GM12878 (cell line): ENCODE data around the gene BICC1. TPM values are rescaled to one million over a fixed set of nuclear protein-coding genes. Genes with fewer than 3 reads are reported as not detected.

ENCODE experiments used
- polyA plus RNA-seq, 11 experiments: library from polyadenylated mRNA; depleted of rRNA in 4 of 11; unstranded in 6 of 11; stranded (reverse) in 5 of 11; fragments of >200 nt; fragmentation: Nextera tagmentation in 4 of 11; fragmentation: Illumina TruSeq in 1 of 11; extraction: Ambion mirVana in 4 of 11; extraction: Trizol in 1 of 11; gene quantifications; 1 replicate in 1 of 11; 2 replicates in 10 of 11; pipeline versions ENCODE4 v1.2.1 to v1.2.3, GENCODE V29; 2011 to 2016; ENCODE audit warnings: inconsistent platforms in 2 of 11, missing spikeins in 2 of 11, low read depth in 1 of 11
- total RNA-seq, 4 experiments: library from RNA; depleted of rRNA in 3 of 4; stranded (reverse); fragments of >200 nt in 3 of 4; fragmentation: Illumina TruSeq in 1 of 4; extraction: Trizol in 1 of 4; gene quantifications; 2 replicates each; pipeline versions ENCODE4 v1.2.1 to v1.2.3, GENCODE V29; 2013 to 2021

BICC1 gene
- total and polyA plus RNA-seq, 10 of the 15 experiments (the other 5 are each of a cell fraction or from before 2014, with no cell fraction given): 0.01 to 0.10 (median 0.04) TPM; not detected in 5

Other genes starting within 250 kb of the BICC1 start
- gene IPMK, start 245.0 kb upstream of the BICC1 start, total RNA-seq (2014; rRNA removed): 3.7 and 4.2 TPM in 2 replicates
- gene IPMK, start 245.0 kb upstream of the BICC1 start, total RNA-seq (2014; rRNA removed; fragmentation: Illumina TruSeq; extraction: Trizol): 4.4 and 4.6 TPM in 2 replicates
- 3.5 and 3.8 TPM in 2 replicates for gene IPMK, start 245.0 kb upstream of the BICC1 start, total RNA-seq (2021)
- gene IPMK, start 245.0 kb upstream of the BICC1 start, polyA plus RNA-seq (2011; rRNA removed): 7.5 and 14.8 TPM in 2 replicates
- 3.4 and 4.2 TPM in 2 replicates for gene IPMK, start 245.0 kb upstream of the BICC1 start, polyA plus RNA-seq (2014; fragmentation: Illumina TruSeq; extraction: Trizol)
- gene IPMK, start 245.0 kb upstream of the BICC1 start, polyA plus RNA-seq (2014; fragmentation: Nextera tagmentation; extraction: Ambion mirVana): 1 to 10 TPM in 1 of 2 experiments, under 1 TPM in 1; 0.84 to 1.5 TPM
- gene IPMK, start 245.0 kb upstream of the BICC1 start, polyA plus RNA-seq (2014; rRNA removed): 2.0 and 2.3 TPM in 2 replicates
- 1 to 10 TPM; 3.8 to 4.1 TPM for gene IPMK, start 245.0 kb upstream of the BICC1 start, polyA plus RNA-seq (2016; fragmentation: Nextera tagmentation; extraction: Ambion mirVana)
- gene CISD1, start 243.7 kb upstream of the BICC1 start, total RNA-seq (2014; rRNA removed): 23.0 and 26.0 TPM in 2 replicates
- 42.7 and 46.8 TPM in 2 replicates for gene CISD1, start 243.7 kb upstream of the BICC1 start, total RNA-seq (2014; rRNA removed; fragmentation: Illumina TruSeq; extraction: Trizol)
- gene CISD1, start 243.7 kb upstream of the BICC1 start, total RNA-seq (2021): 31.8 and 34.3 TPM in 2 replicates
- 71.6 and 88.7 TPM in 2 replicates for gene CISD1, start 243.7 kb upstream of the BICC1 start, polyA plus RNA-seq (2011; rRNA removed)
- 45.4 and 48.0 TPM in 2 replicates for gene CISD1, start 243.7 kb upstream of the BICC1 start, polyA plus RNA-seq (2014; fragmentation: Illumina TruSeq; extraction: Trizol)
- 100 to 1,000 TPM; 156 to 162 TPM for gene CISD1, start 243.7 kb upstream of the BICC1 start, polyA plus RNA-seq (2014; fragmentation: Nextera tagmentation; extraction: Ambion mirVana)
- gene CISD1, start 243.7 kb upstream of the BICC1 start, polyA plus RNA-seq (2014; rRNA removed): 21.8 and 28.5 TPM in 2 replicates
- 100 to 1,000 TPM; 129 to 139 TPM for gene CISD1, start 243.7 kb upstream of the BICC1 start, polyA plus RNA-seq (2016; fragmentation: Nextera tagmentation; extraction: Ambion mirVana)
- 10.4 and 12.4 TPM in 2 replicates for gene UBE2D1, start 177.9 kb upstream of the BICC1 start, total RNA-seq (2014; rRNA removed)
- gene UBE2D1, start 177.9 kb upstream of the BICC1 start, total RNA-seq (2014; rRNA removed; fragmentation: Illumina TruSeq; extraction: Trizol): 14.7 and 14.9 TPM in 2 replicates
- gene UBE2D1, start 177.9 kb upstream of the BICC1 start, total RNA-seq (2021): 13.0 and 13.4 TPM in 2 replicates
- gene UBE2D1, start 177.9 kb upstream of the BICC1 start, polyA plus RNA-seq (2011; rRNA removed): 29.0 and 46.3 TPM in 2 replicates
- 16.1 and 17.9 TPM in 2 replicates for gene UBE2D1, start 177.9 kb upstream of the BICC1 start, polyA plus RNA-seq (2014; fragmentation: Illumina TruSeq; extraction: Trizol)
- 10 to 100 TPM in 1 of 2 experiments, 1 to 10 TPM in 1; 6.1 to 17.8 TPM for gene UBE2D1, start 177.9 kb upstream of the BICC1 start, polyA plus RNA-seq (2014; fragmentation: Nextera tagmentation; extraction: Ambion mirVana)
- gene UBE2D1, start 177.9 kb upstream of the BICC1 start, polyA plus RNA-seq (2014; rRNA removed): 8.9 and 11.3 TPM in 2 replicates
- gene UBE2D1, start 177.9 kb upstream of the BICC1 start, polyA plus RNA-seq (2016; fragmentation: Nextera tagmentation; extraction: Ambion mirVana): 10 to 100 TPM; 30.7 to 32.0 TPM
- 75.2 and 77.7 TPM in 2 replicates for gene TFAM, start 127.5 kb upstream of the BICC1 start, total RNA-seq (2014; rRNA removed)
- 87.1 and 93.6 TPM in 2 replicates for gene TFAM, start 127.5 kb upstream of the BICC1 start, total RNA-seq (2014; rRNA removed; fragmentation: Illumina TruSeq; extraction: Trizol)
- gene TFAM, start 127.5 kb upstream of the BICC1 start, total RNA-seq (2021): 88.5 and 93.1 TPM in 2 replicates
- 52.4 and 73.7 TPM in 2 replicates for gene TFAM, start 127.5 kb upstream of the BICC1 start, polyA plus RNA-seq (2011; rRNA removed)
- gene TFAM, start 127.5 kb upstream of the BICC1 start, polyA plus RNA-seq (2014; fragmentation: Illumina TruSeq; extraction: Trizol): 68.9 and 79.5 TPM in 2 replicates
- 100 to 1,000 TPM in 1 of 2 experiments, 10 to 100 TPM in 1; 96.1 to 114 TPM for gene TFAM, start 127.5 kb upstream of the BICC1 start, polyA plus RNA-seq (2014; fragmentation: Nextera tagmentation; extraction: Ambion mirVana)
- gene TFAM, start 127.5 kb upstream of the BICC1 start, polyA plus RNA-seq (2014; rRNA removed): 44.9 and 56.3 TPM in 2 replicates
- 100 to 1,000 TPM; 131 to 135 TPM for gene TFAM, start 127.5 kb upstream of the BICC1 start, polyA plus RNA-seq (2016; fragmentation: Nextera tagmentation; extraction: Ambion mirVana)